PC-9 (cell line): ENCODE measurements around the gene COL21A1. TPM values are rescaled to one million over a fixed set of nuclear protein-coding genes. Genes with fewer than 3 reads are reported as not detected.

Experiments
- BruUV-seq: library from RNA; stranded (reverse); fragments of 400-500 nt; replicated peaks from 2 replicates; lab custom pipeline; 2021; lab: Mats Ljungman, UMichigan
- CTCF ChIA-PET: fragments of 300-600 bp; sonication (Branson Sonifier 250); formaldehyde crosslinking; loops from one replicate; lab custom pipeline; 2022; ENCODE audit warnings: antibody characterized with exemption; lab: Charles Lee
- POLR2A ChIA-PET: fragments of 300-600 bp; sonication (Branson Sonifier 250); formaldehyde crosslinking; loops from one replicate; lab custom pipeline; 2022; ENCODE audit warnings: antibody characterized with exemption; ENCODE audit not compliant: unreplicated experiment; lab: Charles Lee
- DNase-seq, 2 experiments: peaks; one replicate each; pipeline versions ENCODE4 v3.0.0 to v3.0.0-alpha.2; 2015 to 2022; ENCODE audit warnings: mixed read lengths in 1 of 2
- H2AFZ ChIP-seq: fragments of 200-600 bp; sonication (generic); 2 replicates; pipeline ENCODE4 v1.8.1; 2017; ENCODE audit warnings: antibody characterized with exemption
- H3F3A ChIP-seq: fragments of 200-600 bp; sonication (generic); 2 replicates; pipeline ENCODE4 v1.8.1; 2017; ENCODE audit warnings: antibody characterized with exemption, mild to moderate bottlenecking, low read depth; ENCODE audit not compliant: insufficient read depth
- H3K27ac ChIP-seq: fragments of 200-600 bp; sonication (generic); 2 replicates; pipeline ENCODE4 v1.6.1; 2016; ENCODE audit warnings: mixed run types
- H3K27me3 ChIP-seq: fragments of 200-600 bp; sonication (generic); 2 replicates; pipeline ENCODE4 v1.6.1; 2016; ENCODE audit warnings: low read depth, mixed run types; ENCODE audit not compliant: insufficient read depth
- H3K36me3 ChIP-seq: fragments of 200-600 bp; sonication (generic); 2 replicates; pipeline ENCODE4 v1.6.1; 2016; ENCODE audit warnings: low read depth, mixed run types
- H3K4me1 ChIP-seq: fragments of 200-600 bp; sonication (generic); replicated peaks from 2 replicates; pipeline ENCODE4 v1.6.1; 2016; ENCODE audit warnings: mixed run types; ENCODE audit not compliant: insufficient read depth
- H3K4me2 ChIP-seq: fragments of 200-600 bp; sonication (generic); 2 replicates; pipeline ENCODE4 v1.6.1; 2017; ENCODE audit warnings: mixed run types
- H3K4me3 ChIP-seq: fragments of 200-600 bp; sonication (generic); 2 replicates; pipeline ENCODE4 v1.6.1; 2016; ENCODE audit warnings: mixed run types
- H3K79me2 ChIP-seq: fragments of 200-600 bp; sonication (generic); 2 replicates; pipeline ENCODE4 v1.6.1; 2017; ENCODE audit warnings: low read depth, mixed run types
- H3K9me2 ChIP-seq: fragments of 200-600 bp; sonication (generic); 2 replicates; pipeline ENCODE4 v1.8.1; 2017; ENCODE audit warnings: mild to moderate bottlenecking; ENCODE audit not compliant: insufficient read depth
- H3K9me3 ChIP-seq: fragments of 200-600 bp; sonication (generic); 2 replicates; pipeline ENCODE4 v1.8.1; 2016; ENCODE audit warnings: low read depth; ENCODE audit not compliant: insufficient read depth
- H4K20me1 ChIP-seq: fragments of 200-600 bp; sonication (generic); 2 replicates; pipeline ENCODE4 v1.8.1; 2017; ENCODE audit not compliant: insufficient read depth
- EZH2 ChIP-seq: fragments of 200-600 bp; sonication (generic); IDR thresholded peaks from 2 replicates; pipeline ENCODE4 v1.8.0; 2017; ENCODE audit warnings: antibody characterized with exemption, low read depth
- intact Hi-C: fragments of 100-400 bp; cut with micrococcal nuclease; formaldehyde crosslinking; loops from one replicate; pipeline ENCODE4 v1.10.0; 2022; ENCODE audit not compliant: unreplicated experiment
- total RNA-seq: library from RNA; stranded (reverse); gene quantifications from 2 replicates; pipeline ENCODE4 v1.2.3, GENCODE V29; 2021
- TF ChIP-seq, protein P1 (sequence below): fragments of 200-600 bp; sonication (generic); conservative IDR thresholded peaks from 2 replicates; pipeline ENCODE4 v1.6.1; 2017; ENCODE audit warnings: mixed run types, antibody characterized with exemption, mild to moderate bottlenecking, moderate library complexity

The COL21A1 gene
- total RNA-seq, 1 experiment from 2014 or later: not detected

DNA sequence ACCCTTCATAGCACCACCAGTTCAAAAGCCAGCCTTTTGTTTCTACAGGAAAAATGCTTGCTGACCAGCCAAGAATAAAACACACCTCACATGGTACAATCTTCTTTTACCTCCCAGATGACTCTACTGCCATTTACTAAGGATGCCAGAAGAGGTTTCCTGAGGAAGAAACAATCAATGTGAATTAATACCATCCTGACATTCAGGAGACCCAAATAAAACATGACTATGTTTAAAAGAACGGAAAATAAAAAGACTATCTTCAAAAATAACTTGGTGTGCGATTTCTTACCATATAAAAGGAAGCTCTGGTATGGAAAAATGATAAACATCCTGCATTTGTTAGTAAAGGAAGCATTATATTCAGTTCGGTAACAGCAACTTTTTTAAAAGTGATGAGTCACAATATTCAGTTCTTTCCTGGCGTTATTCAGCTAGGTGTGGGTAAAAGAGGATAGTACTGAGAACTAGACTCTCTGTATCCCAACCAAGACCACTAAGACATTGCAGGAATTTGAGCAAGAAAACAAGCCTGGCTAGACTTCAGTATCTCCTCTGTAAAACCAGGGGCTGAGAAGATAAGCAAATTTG lies 16.3 kb downstream of the COL21A1 start:
- Histone ChIP-seq H2AFZ (no peak overlapping the region), H3K27ac (no peak overlapping the region), H3K36me3 (no peaks in the 10 kb centered on the region), H3K4me3 (no peak overlapping the region), H3K9me3 (no peaks in the 10 kb centered on the region), H3K27me3 (no peaks in the 10 kb centered on the region), H3K79me2 (no peaks in the 10 kb centered on the region), H3F3A (no peaks in the 10 kb centered on the region), H3K4me2 (peak overlapping the region; percentile 12; the same call in 1 of the 2 replicates), H4K20me1 (no peaks in the 10 kb centered on the region), H3K9me2 (no peaks in the 10 kb centered on the region), H3K4me1 (no peaks in the 10 kb centered on the region)
- no TSS peak for BruUV-seq
- intact Hi-C loops: no loop called here
- TF ChIP-seq, protein P1, sequence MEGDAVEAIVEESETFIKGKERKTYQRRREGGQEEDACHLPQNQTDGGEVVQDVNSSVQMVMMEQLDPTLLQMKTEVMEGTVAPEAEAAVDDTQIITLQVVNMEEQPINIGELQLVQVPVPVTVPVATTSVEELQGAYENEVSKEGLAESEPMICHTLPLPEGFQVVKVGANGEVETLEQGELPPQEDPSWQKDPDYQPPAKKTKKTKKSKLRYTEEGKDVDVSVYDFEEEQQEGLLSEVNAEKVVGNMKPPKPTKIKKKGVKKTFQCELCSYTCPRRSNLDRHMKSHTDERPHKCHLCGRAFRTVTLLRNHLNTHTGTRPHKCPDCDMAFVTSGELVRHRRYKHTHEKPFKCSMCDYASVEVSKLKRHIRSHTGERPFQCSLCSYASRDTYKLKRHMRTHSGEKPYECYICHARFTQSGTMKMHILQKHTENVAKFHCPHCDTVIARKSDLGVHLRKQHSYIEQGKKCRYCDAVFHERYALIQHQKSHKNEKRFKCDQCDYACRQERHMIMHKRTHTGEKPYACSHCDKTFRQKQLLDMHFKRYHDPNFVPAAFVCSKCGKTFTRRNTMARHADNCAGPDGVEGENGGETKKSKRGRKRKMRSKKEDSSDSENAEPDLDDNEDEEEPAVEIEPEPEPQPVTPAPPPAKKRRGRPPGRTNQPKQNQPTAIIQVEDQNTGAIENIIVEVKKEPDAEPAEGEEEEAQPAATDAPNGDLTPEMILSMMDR: no peak
- TF ChIP-seq EZH2: no peak
- CTCF ChIA-PET: no interaction called here
- POLR2A ChIA-PET: no interaction called here
- no peak for DNase-seq

DNA sequence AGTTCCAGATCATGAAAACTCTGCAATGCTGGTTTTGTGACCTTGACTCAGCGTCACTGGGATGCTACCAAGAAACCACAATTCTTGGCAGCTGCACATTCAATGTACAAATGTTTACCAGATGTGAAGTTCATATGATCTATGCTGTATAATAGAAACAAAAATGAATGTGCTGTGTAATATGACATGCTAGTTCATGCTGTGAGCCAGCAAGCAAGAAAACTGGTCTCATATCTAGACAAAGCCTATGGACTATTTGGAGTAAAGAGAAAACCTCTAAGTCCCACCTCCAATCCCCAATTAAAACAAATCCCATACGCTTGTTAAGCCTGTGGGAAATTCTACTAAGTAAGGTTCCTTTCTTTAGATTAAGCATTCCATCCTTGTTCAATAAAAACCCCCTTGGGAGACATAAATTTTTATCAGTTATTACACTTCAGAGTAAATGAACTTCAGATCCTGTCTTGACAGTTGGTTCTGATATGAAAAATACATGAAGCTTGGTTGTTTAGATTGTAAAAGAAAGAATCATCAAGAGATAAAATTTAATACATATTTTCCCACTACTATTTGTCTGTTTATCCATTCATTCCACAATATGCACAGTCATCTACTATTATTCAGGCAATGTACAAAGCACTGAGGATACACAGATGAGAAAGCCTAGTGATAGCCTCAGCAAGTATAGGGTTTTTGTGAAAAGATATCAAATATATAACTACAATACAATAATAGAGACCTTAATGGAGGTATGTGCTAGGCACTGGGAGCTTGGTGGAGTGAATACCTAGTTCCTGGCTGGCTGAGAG lies 20.1 kb downstream of the COL21A1 start:
- no TSS peak for BruUV-seq
- DNase-seq: no peak
- Histone ChIP-seq H3F3A (no peaks in the 10 kb centered on the region), H3K36me3 (no peaks in the 10 kb centered on the region), H3K9me3 (no peaks in the 10 kb centered on the region), H3K9me2 (0 out of 2 replicates have a peak, but pooled peaks cover 3% of the 10 kb centered on the region), H3K79me2 (no peaks in the 10 kb centered on the region), H3K4me1 (no peaks in the 10 kb centered on the region), H4K20me1 (no peaks in the 10 kb centered on the region), H3K27me3 (no peaks in the 10 kb centered on the region), H2AFZ (no peak overlapping the region), H3K4me3 (no peak overlapping the region), H3K27ac (no peak overlapping the region), H3K4me2 (no peak overlapping the region)
- ChIA-PET POLR2A (no interaction called here), CTCF (no interaction called here)
- intact Hi-C loops: no loop called here
- no peak for TF ChIP-seq EZH2
- TF ChIP-seq, protein P1: no peak

DNA sequence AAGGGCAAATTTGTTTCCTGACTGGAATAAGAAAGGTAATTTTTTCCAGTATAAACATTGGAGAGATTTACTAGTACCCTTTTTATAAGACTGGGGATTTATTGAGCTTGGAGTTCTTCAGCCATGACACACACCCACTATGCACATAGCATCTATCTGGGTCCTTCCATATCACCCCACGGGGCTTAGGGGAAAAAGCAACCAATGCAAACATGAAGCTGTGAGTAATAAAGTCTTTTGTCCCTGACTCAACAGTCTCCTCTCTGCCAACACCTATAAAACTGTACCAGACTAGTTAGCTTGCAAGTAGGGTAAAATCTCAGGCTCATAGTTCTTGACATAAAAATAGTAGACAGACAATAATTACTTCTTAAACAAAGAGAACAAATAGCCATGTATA lies 23.4 kb downstream of the COL21A1 start:
- ChIA-PET CTCF (no interaction called here), POLR2A (no interaction called here)
- Histone ChIP-seq H3F3A (no peaks in the 10 kb centered on the region), H3K9me2 (0 out of 2 replicates have a peak, but pooled peaks cover 3% of the 10 kb centered on the region), H3K4me3 (no peak overlapping the region), H3K36me3 (no peaks in the 10 kb centered on the region), H2AFZ (no peak overlapping the region), H4K20me1 (no peaks in the 10 kb centered on the region), H3K27ac (no peak overlapping the region), H3K4me2 (no peak overlapping the region), H3K4me1 (no peaks in the 10 kb centered on the region), H3K9me3 (no peaks in the 10 kb centered on the region), H3K79me2 (no peaks in the 10 kb centered on the region), H3K27me3 (no peaks in the 10 kb centered on the region)
- no TSS peak for BruUV-seq
- no peak for TF ChIP-seq EZH2
- TF ChIP-seq, protein P1: no peak
- no peak for DNase-seq
- intact Hi-C loops: no loop called here
